ENCODE data around the gene IFT20. TPM values are rescaled to one million over a fixed set of nuclear protein-coding genes. Genes with fewer than 3 reads are reported as not detected.
A peak's percentile ranks its signal among the peaks of the same experiment; 100 is the strongest.

IFT20 gene
- total and polyA plus RNA-seq, 2 experiments from 2014 or later, result 49.9 to 75.3 TPM

DNA sequence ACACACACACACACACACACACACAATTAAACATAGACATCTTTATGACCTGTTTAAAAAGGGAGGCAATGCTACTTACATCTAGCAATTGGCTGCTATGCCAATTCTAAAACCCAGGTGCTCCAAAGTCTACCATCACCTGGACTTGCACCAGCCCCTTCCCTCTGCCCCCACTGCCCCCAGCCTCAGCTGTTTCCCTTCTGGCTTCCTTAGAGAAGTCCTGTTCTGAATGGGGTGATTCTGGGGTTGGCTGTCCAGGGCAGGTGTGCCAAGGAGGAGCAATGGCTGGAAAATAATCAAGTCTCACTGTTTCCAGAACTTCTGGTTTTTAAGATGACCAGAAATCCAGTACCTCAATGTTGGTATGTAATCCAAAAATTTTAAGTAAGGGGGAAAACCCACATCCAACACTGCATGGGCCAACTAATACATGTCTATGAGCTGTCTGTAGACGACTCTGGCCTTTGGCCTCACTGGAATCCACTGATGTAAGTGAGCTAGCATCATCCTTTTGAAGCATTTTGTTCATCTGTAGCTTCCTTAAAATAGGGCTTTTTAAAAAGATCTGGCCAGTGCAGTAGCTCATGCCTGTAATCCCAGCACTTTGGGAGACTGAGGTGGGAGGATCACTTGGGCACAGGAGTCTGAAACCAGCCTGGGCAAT, 2.1 kb downstream of the IFT20 start:
- no peak overlapping the region for H2AFZ ChIP-seq
- H3K4me1 ChIP-seq (ENCODE audit: insufficient read depth), result peaks cover 20% of the 10 kb centered on the region
- TF ChIP-seq EZH2 (IDR thresholded peaks at IDR 0.05; ENCODE audit: borderline replicate concordance), result no peak
- no peak for TF ChIP-seq EZH2phosphoT487 (IDR thresholded peaks at IDR 0.05; ENCODE audit: low read depth, severe bottlenecking, unreplicated experiment)
- TF ChIP-seq, protein P1, sequence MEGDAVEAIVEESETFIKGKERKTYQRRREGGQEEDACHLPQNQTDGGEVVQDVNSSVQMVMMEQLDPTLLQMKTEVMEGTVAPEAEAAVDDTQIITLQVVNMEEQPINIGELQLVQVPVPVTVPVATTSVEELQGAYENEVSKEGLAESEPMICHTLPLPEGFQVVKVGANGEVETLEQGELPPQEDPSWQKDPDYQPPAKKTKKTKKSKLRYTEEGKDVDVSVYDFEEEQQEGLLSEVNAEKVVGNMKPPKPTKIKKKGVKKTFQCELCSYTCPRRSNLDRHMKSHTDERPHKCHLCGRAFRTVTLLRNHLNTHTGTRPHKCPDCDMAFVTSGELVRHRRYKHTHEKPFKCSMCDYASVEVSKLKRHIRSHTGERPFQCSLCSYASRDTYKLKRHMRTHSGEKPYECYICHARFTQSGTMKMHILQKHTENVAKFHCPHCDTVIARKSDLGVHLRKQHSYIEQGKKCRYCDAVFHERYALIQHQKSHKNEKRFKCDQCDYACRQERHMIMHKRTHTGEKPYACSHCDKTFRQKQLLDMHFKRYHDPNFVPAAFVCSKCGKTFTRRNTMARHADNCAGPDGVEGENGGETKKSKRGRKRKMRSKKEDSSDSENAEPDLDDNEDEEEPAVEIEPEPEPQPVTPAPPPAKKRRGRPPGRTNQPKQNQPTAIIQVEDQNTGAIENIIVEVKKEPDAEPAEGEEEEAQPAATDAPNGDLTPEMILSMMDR (IDR thresholded peaks at IDR 0.05; ENCODE audit: poor library complexity), result no peak
- WGBS (ENCODE audit: low lambda C conversion rate, missing lambda C conversion rate), result 79% methylated on average over 1 of the region's 1 CpG
- H4K20me1 ChIP-seq (ENCODE audit: insufficient read depth, poor library complexity, severe bottlenecking), result peaks cover 7% of the 10 kb centered on the region
- H3K4me3 ChIP-seq, result no peak overlapping the region
- no peak overlapping the region for H3K27ac ChIP-seq
- H3K27me3 ChIP-seq, result no peaks in the 10 kb centered on the region
- H3K4me2 ChIP-seq, result no peak overlapping the region
- H3K9me3 ChIP-seq (ENCODE audit: low read depth), result no peaks in the 10 kb centered on the region
- H3K9me2 ChIP-seq (replicated peaks; ENCODE audit: insufficient read depth), result no peaks in the 10 kb centered on the region
- no peak for DNase-seq (ENCODE audit: low spot score)
- no peaks in the 10 kb centered on the region for H3K36me3 ChIP-seq (replicated peaks; ENCODE audit: insufficient read depth, low read depth)
- H3K79me2 ChIP-seq, result peaks cover 50% of the 10 kb centered on the region

DNA sequence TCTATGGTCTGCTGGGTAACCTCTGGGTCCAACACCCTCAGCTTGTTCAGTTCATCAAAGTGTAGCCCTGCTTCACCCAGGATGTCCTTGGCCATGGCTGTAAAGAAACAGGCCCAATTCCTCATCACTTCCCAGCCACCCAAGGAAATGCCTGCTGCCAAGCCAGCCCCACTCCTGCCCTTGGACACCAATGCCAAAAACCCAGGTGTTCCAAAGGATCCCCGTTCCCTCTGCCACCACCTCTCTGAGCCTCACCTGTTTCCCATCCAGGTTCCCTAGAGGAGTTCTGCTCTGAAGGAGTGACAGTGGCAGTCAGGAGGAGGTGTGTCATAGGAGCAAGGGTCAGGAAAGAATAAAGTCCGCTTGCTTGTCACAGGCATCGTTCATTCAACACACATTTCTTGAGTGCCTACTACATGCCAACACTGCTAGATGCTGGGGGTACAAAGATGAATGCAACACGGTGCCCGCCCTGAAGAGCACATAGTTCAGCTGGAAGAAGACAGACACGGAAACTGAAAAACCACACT, 3.3 kb downstream of the IFT20 start:
- DNase-seq (ENCODE audit: low spot score), result no peak
- Histone ChIP-seq H3K4me2 (no peak overlapping the region), H3K4me3 (no peak overlapping the region), H3K36me3 (replicated peaks; ENCODE audit: insufficient read depth, low read depth) (no peaks in the 10 kb centered on the region), H3K27me3 (no peaks in the 10 kb centered on the region), H3K9me2 (replicated peaks; ENCODE audit: insufficient read depth) (no peaks in the 10 kb centered on the region), H2AFZ (no peak overlapping the region), H4K20me1 (ENCODE audit: insufficient read depth, poor library complexity, severe bottlenecking) (no peaks in the 10 kb centered on the region), H3K4me1 (ENCODE audit: insufficient read depth) (peaks cover 18% of the 10 kb centered on the region), H3K79me2 (peaks cover 37% of the 10 kb centered on the region), H3K27ac (peak overlapping the region; percentile 44), H3K9me3 (ENCODE audit: low read depth) (no peaks in the 10 kb centered on the region)
- 92% methylated on average over 6 of the region's 6 CpGs for WGBS (ENCODE audit: low lambda C conversion rate, missing lambda C conversion rate)
- TF ChIP-seq EZH2phosphoT487 (IDR thresholded peaks at IDR 0.05; ENCODE audit: low read depth, severe bottlenecking, unreplicated experiment) (no peak), EZH2 (IDR thresholded peaks at IDR 0.05; ENCODE audit: borderline replicate concordance) (no peak)
- TF ChIP-seq, protein P1 (IDR thresholded peaks at IDR 0.05; ENCODE audit: poor library complexity), result no peak

DNA sequence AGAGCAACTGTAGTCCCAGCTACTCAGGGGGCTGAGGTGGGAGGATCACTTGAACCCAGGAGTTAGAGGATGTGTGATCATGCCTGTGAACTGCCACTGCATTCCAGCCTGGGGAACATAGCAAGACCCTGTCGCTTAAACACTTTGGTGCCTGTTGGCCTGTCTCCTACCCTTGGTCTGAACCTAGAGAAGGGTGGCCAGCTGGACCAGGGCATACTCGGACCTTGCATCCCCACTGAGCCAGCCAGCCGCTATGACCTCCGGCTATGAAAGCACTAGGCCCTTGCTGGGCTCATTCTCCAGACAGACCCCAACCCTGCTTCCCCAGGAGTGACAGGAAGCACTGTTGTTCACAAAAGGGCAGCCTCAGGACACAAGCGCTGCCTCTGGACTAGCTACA, 4.6 kb downstream of the IFT20 start:
- Histone ChIP-seq H3K9me3 (ENCODE audit: low read depth) (no peaks in the 10 kb centered on the region), H3K9me2 (replicated peaks; ENCODE audit: insufficient read depth) (no peaks in the 10 kb centered on the region), H3K36me3 (replicated peaks; ENCODE audit: insufficient read depth, low read depth) (no peaks in the 10 kb centered on the region), H3K79me2 (peaks cover 35% of the 10 kb centered on the region), H4K20me1 (ENCODE audit: insufficient read depth, poor library complexity, severe bottlenecking) (no peaks in the 10 kb centered on the region), H3K27ac (no peak overlapping the region), H2AFZ (no peak overlapping the region), H3K4me1 (ENCODE audit: insufficient read depth) (peaks cover 13% of the 10 kb centered on the region), H3K4me3 (no peak overlapping the region), H3K4me2 (no peak overlapping the region), H3K27me3 (no peaks in the 10 kb centered on the region)
- no peak for TF ChIP-seq EZH2 (IDR thresholded peaks at IDR 0.05; ENCODE audit: borderline replicate concordance)
- TF ChIP-seq EZH2phosphoT487 (IDR thresholded peaks at IDR 0.05; ENCODE audit: low read depth, severe bottlenecking, unreplicated experiment), result no peak
- TF ChIP-seq, protein P1 (IDR thresholded peaks at IDR 0.05; ENCODE audit: poor library complexity), result no peak
- DNase-seq (ENCODE audit: low spot score), result no peak
- WGBS (ENCODE audit: low lambda C conversion rate, missing lambda C conversion rate), result 98% methylated on average over 5 of the region's 5 CpGs
